Gastrocnemius medialis (tissue), 4 donors: ENCODE data around the gene LRCH1. TPM values are rescaled to one million over a fixed set of nuclear protein-coding genes. Genes with fewer than 3 reads are reported as not detected.

Experiments used
- ATAC-seq, 2 donors: fragments of 150-250 bp; one replicate each; pipeline ENCODE4 v1.9.1; 2016
- DNase-seq, 2 donors: peaks; one replicate each; pipeline ENCODE4 v3.0.0-alpha.2; 2019
- H3K27ac ChIP-seq, 4 donors: fragments of 200-600 bp; sonication (generic); 1 replicate in 1 of 4; 2 replicates in 3 of 4; pipeline ENCODE4 v1.5.1; 2016 to 2018; ENCODE audit warnings: mild to moderate bottlenecking in 2 of 4, moderate library complexity in 1 of 4
- H3K27me3 ChIP-seq, 3 donors: fragments of 200-600 bp; sonication (generic) in 2 of 3; 1 replicate in 1 of 3; 2 replicates in 2 of 3; pipeline versions ENCODE4 v1.5.1 to v1.6.0; 2016 to 2019; ENCODE audit warnings: mild to moderate bottlenecking in 1 of 3, moderate library complexity in 1 of 3
- H3K36me3 ChIP-seq, 2 donors: fragments of 200-600 bp; sonication (generic) in 1 of 2; one replicate each; pipeline ENCODE4 v1.5.1; 2017 to 2018
- H3K4me1 ChIP-seq, 2 donors: fragments of 200-600 bp; sonication (generic) in 1 of 2; one replicate each; pipeline ENCODE4 v1.5.1; 2016 to 2017; ENCODE audit warnings: mild to moderate bottlenecking in 2 of 2
- H3K4me3 ChIP-seq, 4 donors: fragments of 200-600 bp; sonication (generic) in 3 of 4; 1 replicate in 1 of 4; 2 replicates in 3 of 4; pipeline ENCODE4 v1.5.1; 2016 to 2019; ENCODE audit warnings: mild to moderate bottlenecking in 2 of 4
- H3K9me3 ChIP-seq, 3 donors: fragments of 200-600 bp; sonication (generic) in 2 of 3; 1 replicate in 1 of 3; 2 replicates in 2 of 3; pipeline ENCODE4 v1.5.1; 2016 to 2019
- CTCF ChIP-seq, 5 experiments: fragments of 450-650 bp in 3 of 5; fragments of 200-600 bp in 2 of 5; sonication (generic) in 2 of 5; IDR thresholded peaks in 4 of 5; conservative IDR thresholded peaks in 1 of 5; 1 replicate in 4 of 5; 2 replicates in 1 of 5; pipeline ENCODE4 v1.5.1; 2016 to 2019; ENCODE audit warnings: antibody characterized with exemption in 5 of 5, mild to moderate bottlenecking in 3 of 5, moderate library complexity in 3 of 5
- POLR2A ChIP-seq, 2 donors: fragments of 450-650 bp; IDR thresholded peaks; one replicate each; pipeline ENCODE4 v1.6.1; 2017; ENCODE audit warnings: antibody characterized with exemption in 2 of 2, mild to moderate bottlenecking in 2 of 2, moderate library complexity in 2 of 2
- in situ Hi-C, 4 donors: fragments of 200-750 bp; cut with MboI; loops; one replicate each; pipeline versions ENCODE4 v1.15.0 to v1.8.0; 2017; ENCODE audit warnings: low sequenced_read_pairs in 4 of 4
- intact Hi-C: fragments of 100-400 bp; cut with DNase I; formaldehyde crosslinking; loops from one replicate; pipeline ENCODE4 v1.15.1; 2023; ENCODE audit warnings: low total_unique reads
- total RNA-seq, 4 donors: library from RNA; depleted of rRNA; stranded (reverse); fragments of >200 nt; gene quantifications; one replicate each; pipeline versions ENCODE4 v1.1.0 to v1.2.3, GENCODE V29; 2016

Gene LRCH1
- total RNA-seq, 4 donors from 2014 or later, result 3.4 to 5.0 (median 3.9) TPM

DNA sequence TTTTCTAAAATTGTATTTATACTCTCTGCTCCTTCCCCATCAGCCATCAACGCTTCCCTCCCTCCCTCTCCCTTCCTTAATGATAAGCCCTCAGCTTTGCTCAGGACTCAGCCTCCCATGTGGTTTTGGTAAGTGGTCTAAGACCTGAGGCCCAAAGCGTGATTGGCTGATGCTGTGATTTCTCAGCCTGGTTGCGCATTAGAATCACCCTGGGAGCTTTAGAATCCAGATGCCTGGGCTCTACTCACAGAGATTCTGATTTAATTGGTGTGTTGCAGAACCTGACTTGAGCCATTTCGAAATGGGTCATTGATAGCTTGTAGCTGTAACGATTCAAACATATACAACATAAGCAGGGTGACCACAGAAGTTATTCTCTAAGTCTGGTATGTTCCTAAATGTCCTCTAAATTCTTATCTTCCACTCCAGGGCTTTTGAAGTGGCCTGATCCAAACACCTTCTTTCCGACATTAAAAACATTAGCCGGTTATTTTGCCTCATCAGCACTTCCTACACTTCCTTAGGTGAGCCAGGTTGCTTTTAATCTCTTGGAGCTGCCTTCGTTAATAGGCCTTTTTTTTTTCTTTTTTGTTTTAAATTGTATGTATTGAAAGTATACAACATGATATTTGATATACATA, 60.6 kb downstream of the LRCH1 start:
- intact Hi-C loops (no loop called here), in situ Hi-C loops (no loop called here)
- ATAC-seq (no peak), DNase-seq (no peak)
- no peak overlapping the region for H3K4me3 ChIP-seq
- H3K36me3 ChIP-seq, result no peaks in the 10 kb centered on the region
- H3K27ac ChIP-seq, result peak overlapping the region in 3 of 4 donors; percentile 17 to 82 (median 24)
- H3K27me3 ChIP-seq, result no peaks in the 10 kb centered on the region
- TF ChIP-seq CTCF (IDR thresholded peaks at IDR 0.05 in 4 of 5, conservative IDR thresholded peaks at IDR 0.05 in 1 of 5), result no peak
- no peak for TF ChIP-seq POLR2A (IDR thresholded peaks at IDR 0.05)
- no peaks in the 10 kb centered on the region for H3K9me3 ChIP-seq
- H3K4me1 ChIP-seq, result peaks cover 16 to 36% of the 10 kb centered on the region in 2 donors

GRCh38 chr13:46614582-46614981, 61.6 kb downstream of the LRCH1 start:
- Histone ChIP-seq H3K4me3 (no peak overlapping the region), H3K36me3 (no peaks in the 10 kb centered on the region), H3K9me3 (no peaks in the 10 kb centered on the region), H3K27me3 (no peaks in the 10 kb centered on the region), H3K4me1 (peaks cover 11 to 32% of the 10 kb centered on the region in 2 donors), H3K27ac (peak overlapping the region; percentile 57 to 82 (median 76))
- in situ Hi-C loops (no loop called here), intact Hi-C loops (no loop called here)
- DNase-seq, result no peak
- ATAC-seq, result peak in 1 of 2 donors; percentile 63
- TF ChIP-seq POLR2A (IDR thresholded peaks at IDR 0.05), result peak in 1 of 2 donors; percentile 17
- no peak for TF ChIP-seq CTCF (IDR thresholded peaks at IDR 0.05 in 4 of 5, conservative IDR thresholded peaks at IDR 0.05 in 1 of 5)

- Histone ChIP-seq H3K36me3 (no peaks in the 10 kb centered on the region), H3K9me3 (no peaks in the 10 kb centered on the region), H3K4me1 (peaks cover 15 to 36% of the 10 kb centered on the region in 2 donors), H3K4me3 (peak overlapping the region; percentile 12 to 50 (median 40)), H3K27ac (peak overlapping the region; percentile 57 to 82 (median 76)), H3K27me3 (no peaks in the 10 kb centered on the region)
- no peak for ATAC-seq
- in situ Hi-C loops (no loop called here), intact Hi-C loops (no loop called here)
- no peak for DNase-seq
- TF ChIP-seq POLR2A (IDR thresholded peaks at IDR 0.05), result no peak
- TF ChIP-seq CTCF (IDR thresholded peaks at IDR 0.05 in 4 of 5, conservative IDR thresholded peaks at IDR 0.05 in 1 of 5), result no peak
Observed at GRCh38 chr13:46615888-46616531, 63.0 kb downstream of the LRCH1 start.

GRCh38 chr13:46617229-46617721, 64.3 kb downstream of the LRCH1 start:
- no peak for ATAC-seq
- Histone ChIP-seq H3K27ac (peak overlapping the region; percentile 43 to 82 (median 76)), H3K4me1 (peaks cover 22 to 36% of the 10 kb centered on the region in 2 donors), H3K4me3 (no peak overlapping the region), H3K9me3 (no peaks in the 10 kb centered on the region), H3K27me3 (no peaks in the 10 kb centered on the region), H3K36me3 (no peaks in the 10 kb centered on the region)
- in situ Hi-C loops (no loop called here), intact Hi-C loops (no loop called here)
- TF ChIP-seq CTCF (IDR thresholded peaks at IDR 0.05 in 4 of 5, conservative IDR thresholded peaks at IDR 0.05 in 1 of 5) (no peak), POLR2A (IDR thresholded peaks at IDR 0.05) (no peak)
- DNase-seq, result no peak
